ENCODE measurements around the gene HIC1.

GRCh38 chr17:2089021-2089422, 34.1 kb downstream of the HIC1 start:
- TF ChIP-seq CTCF (conservative IDR thresholded peaks at IDR 0.05; ENCODE audit: low read depth in 2 of 2) (no peak), ZNF331 (CRISPR knock-in tag; IDR thresholded peaks at IDR 0.05; ENCODE audit: low read depth) (no peak), REST (IDR thresholded peaks at IDR 0.05; ENCODE audit: unreplicated experiment) (no peak), EZH2 (IDR thresholded peaks at IDR 0.05; ENCODE audit: low read depth, unreplicated experiment) (no peak)
- TF ChIP-seq, protein P1, sequence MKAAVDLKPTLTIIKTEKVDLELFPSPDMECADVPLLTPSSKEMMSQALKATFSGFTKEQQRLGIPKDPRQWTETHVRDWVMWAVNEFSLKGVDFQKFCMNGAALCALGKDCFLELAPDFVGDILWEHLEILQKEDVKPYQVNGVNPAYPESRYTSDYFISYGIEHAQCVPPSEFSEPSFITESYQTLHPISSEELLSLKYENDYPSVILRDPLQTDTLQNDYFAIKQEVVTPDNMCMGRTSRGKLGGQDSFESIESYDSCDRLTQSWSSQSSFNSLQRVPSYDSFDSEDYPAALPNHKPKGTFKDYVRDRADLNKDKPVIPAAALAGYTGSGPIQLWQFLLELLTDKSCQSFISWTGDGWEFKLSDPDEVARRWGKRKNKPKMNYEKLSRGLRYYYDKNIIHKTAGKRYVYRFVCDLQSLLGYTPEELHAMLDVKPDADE (IDR thresholded peaks at IDR 0.05) = no peak

All from GM23338 (cell line).